ENCODE measurements around the gene NCOA3. TPM values are rescaled to one million over a fixed set of nuclear protein-coding genes. Genes with fewer than 3 reads are reported as not detected.

Gene NCOA3
- polyA plus RNA-seq, 1 of the 3 experiments (the other 2 are of a cell fraction), result 5.8 TPM

- no peaks in the 10 kb centered on the region for H3K9me2 ChIP-seq
- DNase-seq, result no peak
- peaks cover 44 to 72% of the 10 kb centered on the region in 2 experiments for H3K36me3 ChIP-seq (replicated peaks in 1 of 2; ENCODE audit: control insufficient read depth in 1 of 2, insufficient read depth in 2 of 2, low read length in 1 of 2)
- H3K27ac ChIP-seq (ENCODE audit: low read depth in 2 of 2, low read length in 1 of 2), result no peak overlapping the region
- no peaks in the 10 kb centered on the region for H3F3A ChIP-seq (replicated peaks; ENCODE audit: insufficient read depth)
- H3K4me1 ChIP-seq (ENCODE audit: control insufficient read depth in 1 of 2, insufficient read depth in 2 of 2, low read depth in 1 of 2, low read length in 1 of 2), result no peaks in the 10 kb centered on the region
- H3K9me3 ChIP-seq, result no peaks in the 10 kb centered on the region
- no peak overlapping the region for H3K9ac ChIP-seq
- H3K4me3 ChIP-seq (ENCODE audit: low read depth in 2 of 2, low read length in 1 of 2), result no peak overlapping the region
- H3K79me2 ChIP-seq (ENCODE audit: insufficient read depth), result no peaks in the 10 kb centered on the region
- no peaks in the 10 kb centered on the region for H3K27me3 ChIP-seq (ENCODE audit: insufficient read depth)
- TF ChIP-seq CHD2 (IDR thresholded peaks at IDR 0.05; ENCODE audit: low read length, partially characterized antibody), result no peak
- TF ChIP-seq, protein P1, sequence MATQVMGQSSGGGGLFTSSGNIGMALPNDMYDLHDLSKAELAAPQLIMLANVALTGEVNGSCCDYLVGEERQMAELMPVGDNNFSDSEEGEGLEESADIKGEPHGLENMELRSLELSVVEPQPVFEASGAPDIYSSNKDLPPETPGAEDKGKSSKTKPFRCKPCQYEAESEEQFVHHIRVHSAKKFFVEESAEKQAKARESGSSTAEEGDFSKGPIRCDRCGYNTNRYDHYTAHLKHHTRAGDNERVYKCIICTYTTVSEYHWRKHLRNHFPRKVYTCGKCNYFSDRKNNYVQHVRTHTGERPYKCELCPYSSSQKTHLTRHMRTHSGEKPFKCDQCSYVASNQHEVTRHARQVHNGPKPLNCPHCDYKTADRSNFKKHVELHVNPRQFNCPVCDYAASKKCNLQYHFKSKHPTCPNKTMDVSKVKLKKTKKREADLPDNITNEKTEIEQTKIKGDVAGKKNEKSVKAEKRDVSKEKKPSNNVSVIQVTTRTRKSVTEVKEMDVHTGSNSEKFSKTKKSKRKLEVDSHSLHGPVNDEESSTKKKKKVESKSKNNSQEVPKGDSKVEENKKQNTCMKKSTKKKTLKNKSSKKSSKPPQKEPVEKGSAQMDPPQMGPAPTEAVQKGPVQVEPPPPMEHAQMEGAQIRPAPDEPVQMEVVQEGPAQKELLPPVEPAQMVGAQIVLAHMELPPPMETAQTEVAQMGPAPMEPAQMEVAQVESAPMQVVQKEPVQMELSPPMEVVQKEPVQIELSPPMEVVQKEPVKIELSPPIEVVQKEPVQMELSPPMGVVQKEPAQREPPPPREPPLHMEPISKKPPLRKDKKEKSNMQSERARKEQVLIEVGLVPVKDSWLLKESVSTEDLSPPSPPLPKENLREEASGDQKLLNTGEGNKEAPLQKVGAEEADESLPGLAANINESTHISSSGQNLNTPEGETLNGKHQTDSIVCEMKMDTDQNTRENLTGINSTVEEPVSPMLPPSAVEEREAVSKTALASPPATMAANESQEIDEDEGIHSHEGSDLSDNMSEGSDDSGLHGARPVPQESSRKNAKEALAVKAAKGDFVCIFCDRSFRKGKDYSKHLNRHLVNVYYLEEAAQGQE (IDR thresholded peaks at IDR 0.05; ENCODE audit: low read depth, low read length), result no peak
- no peak for TF ChIP-seq MAX (IDR thresholded peaks at IDR 0.05; ENCODE audit: low read depth)
- no peak for TF ChIP-seq NRF1 (IDR thresholded peaks at IDR 0.05; ENCODE audit: low read depth, low read length)
- TF ChIP-seq EZH2phosphoT487 (IDR thresholded peaks at IDR 0.05; ENCODE audit: borderline replicate concordance, low read depth), result no peak
- TF ChIP-seq MEF2A (IDR thresholded peaks at IDR 0.05; ENCODE audit: borderline replicate concordance, low read depth), result no peak
- no peak for TF ChIP-seq RCOR1 (IDR thresholded peaks at IDR 0.05; ENCODE audit: low read length)
- TF ChIP-seq RAD21 (IDR thresholded peaks at IDR 0.05; ENCODE audit: low read length), result no peak
- no peak for TF ChIP-seq ELF1 (IDR thresholded peaks at IDR 0.05)
- TF ChIP-seq, protein P2, sequence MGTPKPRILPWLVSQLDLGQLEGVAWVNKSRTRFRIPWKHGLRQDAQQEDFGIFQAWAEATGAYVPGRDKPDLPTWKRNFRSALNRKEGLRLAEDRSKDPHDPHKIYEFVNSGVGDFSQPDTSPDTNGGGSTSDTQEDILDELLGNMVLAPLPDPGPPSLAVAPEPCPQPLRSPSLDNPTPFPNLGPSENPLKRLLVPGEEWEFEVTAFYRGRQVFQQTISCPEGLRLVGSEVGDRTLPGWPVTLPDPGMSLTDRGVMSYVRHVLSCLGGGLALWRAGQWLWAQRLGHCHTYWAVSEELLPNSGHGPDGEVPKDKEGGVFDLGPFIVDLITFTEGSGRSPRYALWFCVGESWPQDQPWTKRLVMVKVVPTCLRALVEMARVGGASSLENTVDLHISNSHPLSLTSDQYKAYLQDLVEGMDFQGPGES (IDR thresholded peaks at IDR 0.05; ENCODE audit: low read depth, low read length), result no peak
- TF ChIP-seq EP300 (IDR thresholded peaks at IDR 0.05; ENCODE audit: borderline replicate concordance in 1 of 2, low read depth in 1 of 2, low read length in 1 of 2), result no peak
- TF ChIP-seq, protein P3, sequence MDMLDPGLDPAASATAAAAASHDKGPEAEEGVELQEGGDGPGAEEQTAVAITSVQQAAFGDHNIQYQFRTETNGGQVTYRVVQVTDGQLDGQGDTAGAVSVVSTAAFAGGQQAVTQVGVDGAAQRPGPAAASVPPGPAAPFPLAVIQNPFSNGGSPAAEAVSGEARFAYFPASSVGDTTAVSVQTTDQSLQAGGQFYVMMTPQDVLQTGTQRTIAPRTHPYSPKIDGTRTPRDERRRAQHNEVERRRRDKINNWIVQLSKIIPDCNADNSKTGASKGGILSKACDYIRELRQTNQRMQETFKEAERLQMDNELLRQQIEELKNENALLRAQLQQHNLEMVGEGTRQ (IDR thresholded peaks at IDR 0.05; ENCODE audit: borderline replicate concordance, low read depth, low read length), result no peak
- TF ChIP-seq GATA2 (CRISPR knock-in tag; IDR thresholded peaks at IDR 0.05), result no peak
- TF ChIP-seq, protein P4, sequence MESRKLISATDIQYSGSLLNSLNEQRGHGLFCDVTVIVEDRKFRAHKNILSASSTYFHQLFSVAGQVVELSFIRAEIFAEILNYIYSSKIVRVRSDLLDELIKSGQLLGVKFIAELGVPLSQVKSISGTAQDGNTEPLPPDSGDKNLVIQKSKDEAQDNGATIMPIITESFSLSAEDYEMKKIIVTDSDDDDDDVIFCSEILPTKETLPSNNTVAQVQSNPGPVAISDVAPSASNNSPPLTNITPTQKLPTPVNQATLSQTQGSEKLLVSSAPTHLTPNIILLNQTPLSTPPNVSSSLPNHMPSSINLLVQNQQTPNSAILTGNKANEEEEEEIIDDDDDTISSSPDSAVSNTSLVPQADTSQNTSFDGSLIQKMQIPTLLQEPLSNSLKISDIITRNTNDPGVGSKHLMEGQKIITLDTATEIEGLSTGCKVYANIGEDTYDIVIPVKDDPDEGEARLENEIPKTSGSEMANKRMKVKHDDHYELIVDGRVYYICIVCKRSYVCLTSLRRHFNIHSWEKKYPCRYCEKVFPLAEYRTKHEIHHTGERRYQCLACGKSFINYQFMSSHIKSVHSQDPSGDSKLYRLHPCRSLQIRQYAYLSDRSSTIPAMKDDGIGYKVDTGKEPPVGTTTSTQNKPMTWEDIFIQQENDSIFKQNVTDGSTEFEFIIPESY (IDR thresholded peaks at IDR 0.05; ENCODE audit: borderline replicate concordance, low read depth), result no peak
- TF ChIP-seq, protein P5, sequence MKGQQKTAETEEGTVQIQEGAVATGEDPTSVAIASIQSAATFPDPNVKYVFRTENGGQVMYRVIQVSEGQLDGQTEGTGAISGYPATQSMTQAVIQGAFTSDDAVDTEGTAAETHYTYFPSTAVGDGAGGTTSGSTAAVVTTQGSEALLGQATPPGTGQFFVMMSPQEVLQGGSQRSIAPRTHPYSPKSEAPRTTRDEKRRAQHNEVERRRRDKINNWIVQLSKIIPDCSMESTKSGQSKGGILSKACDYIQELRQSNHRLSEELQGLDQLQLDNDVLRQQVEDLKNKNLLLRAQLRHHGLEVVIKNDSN (IDR thresholded peaks at IDR 0.05; ENCODE audit: borderline replicate concordance, low read depth), result no peak
- no peak for TF ChIP-seq RFX5 (IDR thresholded peaks at IDR 0.05; ENCODE audit: low read length)
- TF ChIP-seq TAF1 (IDR thresholded peaks at IDR 0.05; ENCODE audit: borderline replicate concordance, low read depth, low read length), result no peak
- no peak for TF ChIP-seq YY1 (IDR thresholded peaks at IDR 0.05; ENCODE audit: low read depth)
- WGBS (ENCODE audit: low lambda C conversion rate), result 97% methylated on average over 2 of the region's 2 CpGs
- no peaks in the 10 kb centered on the region for H4K20me1 ChIP-seq (ENCODE audit: insufficient read depth)
- ChIA-PET POLR2A (no interaction called here), CTCF (interaction anchor here (1.1 to 1.6 kb wide), 4 partner anchors 9 to 967 kb away, joined by 3 to 11 read pairs (median 5); no protein-coding TSS in a partner anchor)
- H3K4me2 ChIP-seq, result no peak overlapping the region
- no peak overlapping the region for H2AFZ ChIP-seq (ENCODE audit: low read depth)
Measured at GRCh38 chr20:47653869-47654268, 152.2 kb downstream of the NCOA3 start.

Measured in SK-N-SH (cell line).